ENCODE results near the gene NEDD9. TPM values are rescaled to one million over a fixed set of nuclear protein-coding genes. Genes with fewer than 3 reads are reported as not detected.
A peak's percentile ranks its signal among the peaks of the same experiment; 100 is the strongest.

Gene NEDD9
- total RNA-seq, 1 experiment from 2014 or later: 27.8 TPM

DNA sequence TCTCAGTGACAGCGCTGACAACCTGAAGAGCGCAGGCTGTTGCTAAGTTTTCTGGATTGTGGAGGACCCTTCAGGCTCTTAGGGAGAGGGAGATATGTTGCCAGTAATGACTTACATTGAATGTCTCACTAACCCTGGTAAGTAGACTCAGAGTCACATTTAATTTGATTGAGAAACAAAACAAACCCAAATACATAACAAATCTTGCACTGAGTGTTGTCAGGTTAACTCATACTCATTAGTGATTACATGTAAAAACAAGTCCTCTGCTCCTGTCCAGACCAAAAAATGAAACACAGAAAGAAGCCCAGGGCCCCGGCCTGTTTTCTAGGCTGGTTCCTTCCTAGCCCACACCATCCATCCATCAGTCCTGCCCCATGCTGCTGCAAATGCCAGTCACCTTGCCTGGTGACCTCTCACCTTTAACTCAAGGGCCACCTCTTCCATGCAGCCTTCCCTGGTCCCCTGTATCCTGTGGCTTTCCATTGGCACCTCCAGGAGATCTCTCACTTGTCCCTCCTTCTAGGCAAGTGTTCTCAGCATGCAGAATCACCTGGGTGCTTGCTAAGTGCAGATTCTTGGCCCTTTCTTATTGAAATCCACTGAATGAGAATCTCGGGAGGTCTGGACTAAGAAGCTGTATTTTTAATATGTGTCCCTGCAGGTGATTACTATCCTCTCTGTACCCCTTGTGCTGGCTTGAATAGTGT, 86.2 kb downstream of the NEDD9 start:
- H3K27me3 ChIP-seq (replicated peaks): no peaks in the 10 kb centered on the region
- H3K4me3 ChIP-seq: no peak overlapping the region
- H3K36me3 ChIP-seq: no peaks in the 10 kb centered on the region
- DNase-seq (ENCODE audit: low read depth in 1 of 2, low spot score in 2 of 2): no peak
- H3K4me1 ChIP-seq (replicated peaks): peaks cover 15% of the 10 kb centered on the region
- no peak overlapping the region for H3K27ac ChIP-seq
- H3K9me3 ChIP-seq (replicated peaks): no peaks in the 10 kb centered on the region

DNA sequence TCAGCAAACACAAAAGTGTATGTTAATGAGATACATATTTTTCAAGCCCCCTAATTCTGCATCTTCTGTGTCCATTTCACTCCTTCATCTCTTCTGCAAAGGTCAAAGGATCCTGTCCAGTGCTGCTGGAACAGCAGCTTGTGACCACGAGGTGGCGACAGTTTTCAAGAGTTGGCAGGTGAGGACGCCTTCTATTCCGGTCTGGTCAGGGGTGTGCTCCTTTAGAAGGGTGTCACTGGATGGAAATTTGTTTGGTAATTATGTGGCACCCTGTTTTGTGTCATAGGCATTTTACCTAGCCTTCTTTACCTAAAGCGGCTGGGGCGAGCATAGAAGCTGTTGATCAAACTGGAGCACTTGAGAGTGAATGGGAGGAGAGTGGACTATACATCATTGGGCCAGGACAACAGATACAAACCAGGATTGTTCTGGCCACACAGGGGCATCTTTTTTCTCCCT, 88.0 kb downstream of the NEDD9 start:
- Histone ChIP-seq H3K4me1 (replicated peaks) (peaks cover 25% of the 10 kb centered on the region), H3K36me3 (no peaks in the 10 kb centered on the region), H3K9me3 (replicated peaks) (no peaks in the 10 kb centered on the region), H3K27ac (peak overlapping the region; percentile 65), H3K27me3 (replicated peaks) (no peaks in the 10 kb centered on the region), H3K4me3 (no peak overlapping the region)
- DNase-seq (ENCODE audit: low read depth in 1 of 2, low spot score in 2 of 2): peak; percentile 80 to 81

DNA sequence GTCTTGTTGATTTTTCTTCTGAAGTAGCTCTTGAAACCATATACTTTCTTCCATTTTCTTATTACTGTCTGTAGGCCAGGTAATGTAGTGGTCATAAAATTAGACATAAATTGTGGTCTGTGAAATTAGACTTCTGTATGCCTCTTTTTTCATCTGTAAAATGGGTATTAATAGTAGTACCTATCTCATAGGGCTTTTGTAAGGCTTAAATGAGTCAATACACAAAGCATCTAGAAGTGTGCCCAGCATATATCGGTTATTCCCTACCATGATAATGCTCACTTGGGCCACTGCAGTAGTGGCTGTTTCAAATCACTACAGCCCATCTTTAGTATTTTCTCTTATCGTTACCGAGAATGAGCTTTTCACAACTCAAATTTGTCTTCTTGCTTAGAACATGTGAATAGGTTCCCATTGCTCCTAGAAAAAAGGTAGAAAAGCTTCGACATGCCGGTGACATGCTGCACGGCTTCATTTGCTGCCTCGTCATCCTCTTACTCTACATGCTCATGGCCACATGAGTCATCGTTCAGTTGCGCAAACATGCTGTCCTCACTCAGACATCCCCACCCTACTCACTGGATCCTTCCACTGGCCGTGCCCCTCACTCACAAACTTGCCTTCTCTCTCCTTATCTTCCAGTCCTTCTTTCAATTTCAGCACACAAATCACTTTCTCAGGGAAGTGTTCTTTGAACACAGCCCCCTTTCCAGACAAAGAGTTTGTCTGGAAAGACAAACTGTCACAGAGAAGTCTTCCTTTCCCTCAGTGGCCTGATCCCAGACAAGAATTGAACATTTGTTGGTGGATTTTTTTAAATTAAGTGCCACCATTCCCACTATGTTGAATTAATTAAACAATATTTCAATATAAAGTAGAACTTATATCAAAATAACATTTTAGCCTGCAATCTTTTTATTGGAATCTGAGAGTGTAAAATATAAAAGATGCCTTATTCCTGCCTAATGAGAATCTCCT, 88.8 kb downstream of the NEDD9 start:
- no peaks in the 10 kb centered on the region for H3K9me3 ChIP-seq (replicated peaks)
- DNase-seq (ENCODE audit: low read depth in 1 of 2, low spot score in 2 of 2): peak; percentile 79 to 90
- H3K27me3 ChIP-seq (replicated peaks): no peaks in the 10 kb centered on the region
- no peaks in the 10 kb centered on the region for H3K36me3 ChIP-seq
- H3K27ac ChIP-seq: peak overlapping the region; percentile 65
- H3K4me1 ChIP-seq (replicated peaks): peaks cover 31% of the 10 kb centered on the region
- no peak overlapping the region for H3K4me3 ChIP-seq

DNA sequence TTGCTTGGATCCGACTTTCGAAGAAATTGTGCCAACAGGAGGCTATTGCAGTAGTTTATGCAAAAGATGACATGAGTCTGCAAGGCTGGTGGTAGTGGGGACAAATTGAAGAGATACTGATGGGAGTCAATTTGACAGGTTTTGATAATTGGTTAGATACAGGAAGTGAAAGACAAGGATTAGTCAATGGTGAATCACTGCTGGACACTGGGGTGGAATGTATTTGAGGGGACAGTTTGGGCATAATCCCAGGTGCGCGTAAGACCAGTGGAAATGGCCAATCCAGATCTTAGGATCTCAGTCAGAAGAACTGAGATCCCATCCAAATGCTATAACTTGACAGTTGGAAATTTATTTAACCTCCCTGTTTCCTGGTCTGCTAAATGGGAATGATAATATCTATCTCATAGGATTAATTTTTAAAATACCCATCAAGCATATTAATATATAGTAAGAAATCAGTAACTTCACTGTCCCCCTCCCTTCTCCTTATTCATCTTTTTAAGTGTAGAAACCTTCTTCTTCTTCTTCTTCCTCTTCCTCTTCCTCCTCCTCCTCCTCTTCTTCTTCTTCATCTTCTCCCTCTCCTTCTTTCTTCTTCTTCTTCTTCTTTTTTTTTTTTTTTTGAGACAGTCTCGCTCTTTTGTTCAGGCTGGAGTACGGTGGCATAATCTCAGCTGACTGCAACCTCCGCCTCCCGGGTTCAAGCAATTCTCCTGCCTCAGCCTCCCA, 90.0 kb downstream of the NEDD9 start:
- no peak for DNase-seq (ENCODE audit: low read depth in 1 of 2, low spot score in 2 of 2)
- Histone ChIP-seq H3K36me3 (no peaks in the 10 kb centered on the region), H3K27ac (no peak overlapping the region)

DNA sequence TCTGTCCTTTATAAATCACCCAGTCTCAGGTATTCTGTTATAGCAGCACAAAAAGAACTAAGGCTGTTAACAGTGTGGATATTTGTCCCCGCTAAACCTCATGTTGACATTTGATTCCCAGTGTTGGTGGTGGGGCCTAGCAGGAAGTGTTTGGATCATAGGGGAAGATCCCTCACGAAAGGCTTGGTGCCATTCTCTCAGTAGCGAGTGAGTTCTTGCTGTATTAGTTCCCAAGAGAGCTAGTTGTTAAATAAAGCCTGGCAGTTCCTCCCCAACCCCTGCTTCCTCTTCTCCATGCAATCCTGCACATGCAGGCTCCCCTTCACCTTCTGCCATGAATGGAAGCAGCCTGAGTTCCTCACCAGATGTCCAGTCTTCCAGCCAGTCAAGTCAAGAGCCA, 91.2 kb downstream of the NEDD9 start:
- H3K4me3 ChIP-seq: no peak overlapping the region
- peaks cover 38% of the 10 kb centered on the region for H3K4me1 ChIP-seq (replicated peaks)
- DNase-seq (ENCODE audit: low read depth in 1 of 2, low spot score in 2 of 2): no peak
- no peaks in the 10 kb centered on the region for H3K27me3 ChIP-seq (replicated peaks)
- no peaks in the 10 kb centered on the region for H3K9me3 ChIP-seq (replicated peaks)
- no peaks in the 10 kb centered on the region for H3K36me3 ChIP-seq
- no peak overlapping the region for H3K27ac ChIP-seq

More for the DNA sequence above, 90.0 kb downstream of the NEDD9 start:
- no peaks in the 10 kb centered on the region for H3K27me3 ChIP-seq (replicated peaks)
- H3K9me3 ChIP-seq (replicated peaks): no peaks in the 10 kb centered on the region
- peaks cover 31% of the 10 kb centered on the region for H3K4me1 ChIP-seq (replicated peaks)
- H3K4me3 ChIP-seq: no peak overlapping the region

DNA sequence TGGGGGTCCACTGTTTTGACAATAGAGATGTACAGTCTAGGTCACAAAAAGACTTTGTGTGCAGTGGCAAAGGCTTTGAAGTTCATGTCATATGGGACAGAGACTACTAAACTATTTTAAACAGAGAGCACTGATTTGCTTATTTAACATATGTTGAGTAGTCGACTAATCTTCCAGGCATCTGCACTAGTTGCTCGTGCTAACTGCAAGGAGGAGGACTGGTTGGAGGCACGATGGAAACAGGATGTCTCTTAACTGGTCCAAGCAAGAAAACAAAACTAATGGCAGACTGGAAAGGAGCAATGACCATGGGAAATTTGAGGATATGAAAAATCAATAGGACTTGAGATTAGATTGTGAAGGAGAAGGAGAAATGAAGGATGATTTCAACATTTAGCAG, 92.4 kb downstream of the NEDD9 start:
- Histone ChIP-seq H3K36me3 (peaks cover 12% of the 10 kb centered on the region), H3K27me3 (replicated peaks) (no peaks in the 10 kb centered on the region), H3K4me3 (no peak overlapping the region), H3K9me3 (replicated peaks) (no peaks in the 10 kb centered on the region), H3K4me1 (replicated peaks) (peaks cover 38% of the 10 kb centered on the region), H3K27ac (no peak overlapping the region)
- no peak for DNase-seq (ENCODE audit: low read depth in 1 of 2, low spot score in 2 of 2)

DNA sequence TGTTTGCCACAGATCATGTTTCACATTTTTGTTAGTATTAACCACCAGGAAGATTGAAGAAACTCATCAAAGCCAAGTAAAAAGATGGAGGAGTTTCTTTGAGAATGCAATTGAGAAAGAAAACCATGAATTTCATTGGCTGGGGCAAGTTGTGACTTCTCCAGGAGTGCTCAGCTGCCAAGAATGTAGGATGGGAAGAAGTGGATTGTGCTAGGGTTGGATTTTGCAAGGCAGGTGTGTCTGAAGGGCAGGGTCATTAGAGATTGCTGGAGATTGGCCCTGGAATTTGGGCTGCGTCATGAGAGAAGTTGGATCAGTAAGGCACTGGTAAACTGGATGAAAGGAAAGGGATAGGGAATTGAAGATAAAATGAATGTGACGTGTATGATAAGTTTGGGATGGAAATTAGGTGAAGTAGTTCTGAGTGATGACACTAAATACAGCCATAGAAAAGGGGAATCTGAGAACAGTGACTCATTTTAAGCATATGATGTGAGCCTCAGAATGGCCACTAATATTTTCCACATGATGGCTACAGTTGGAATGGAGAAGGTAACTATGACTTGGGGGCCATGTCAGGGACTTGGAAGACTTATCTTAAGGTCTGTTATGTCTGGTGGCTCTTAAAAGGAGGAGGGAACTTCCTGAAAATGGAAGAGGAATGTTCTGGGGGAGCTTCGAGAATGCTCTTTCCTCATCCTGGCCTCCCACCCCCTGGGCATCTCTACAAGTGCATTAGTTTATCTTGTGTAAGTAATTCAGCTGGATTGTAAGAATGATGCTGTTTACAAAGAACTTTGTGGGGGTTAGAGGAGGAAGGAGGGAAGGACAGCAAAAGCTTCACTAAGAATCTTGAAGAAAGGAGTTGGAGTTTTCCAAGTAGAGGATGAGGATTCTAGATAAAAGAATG, 93.2 kb downstream of the NEDD9 start:
- Histone ChIP-seq H3K27ac (no peak overlapping the region), H3K4me1 (replicated peaks) (peaks cover 33% of the 10 kb centered on the region), H3K27me3 (replicated peaks) (no peaks in the 10 kb centered on the region), H3K4me3 (no peak overlapping the region), H3K9me3 (replicated peaks) (no peaks in the 10 kb centered on the region), H3K36me3 (peaks cover 17% of the 10 kb centered on the region)
- DNase-seq (ENCODE audit: low read depth in 1 of 2, low spot score in 2 of 2): peak in 1 of 2 experiments; percentile 21

DNA sequence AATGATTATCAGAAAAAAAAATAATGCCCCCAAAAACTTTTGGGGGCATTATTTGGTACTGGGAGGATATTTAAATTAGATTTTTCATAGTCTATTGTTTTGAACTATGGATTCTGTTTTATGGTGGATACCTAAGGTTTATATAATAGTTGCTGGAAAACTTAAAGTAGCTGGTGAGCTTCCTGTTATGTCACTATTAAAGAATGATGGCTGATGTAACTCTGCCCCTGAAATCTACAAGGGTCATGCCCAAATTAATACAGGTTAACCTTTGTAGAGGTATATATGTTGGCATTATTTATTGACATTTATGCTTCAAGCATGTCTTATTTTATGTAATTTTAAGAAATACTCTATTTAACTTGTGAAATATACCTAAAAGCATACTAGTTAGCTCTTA, 95.7 kb downstream of the NEDD9 start:
- Histone ChIP-seq H3K27ac (no peak overlapping the region), H3K27me3 (replicated peaks) (no peaks in the 10 kb centered on the region), H3K9me3 (replicated peaks) (no peaks in the 10 kb centered on the region), H3K4me1 (replicated peaks) (peaks cover 22% of the 10 kb centered on the region), H3K4me3 (no peak overlapping the region), H3K36me3 (peaks cover 17% of the 10 kb centered on the region)
- DNase-seq (ENCODE audit: low read depth in 1 of 2, low spot score in 2 of 2): no peak

Other genes with a start within 250 kb of the NEDD9 start
- gene ELOVL2, start 188.4 kb downstream of the NEDD9 start, total RNA-seq (2014; rRNA removed; shearing (Covaris generic)): 6.8 and 10.9 TPM in 2 replicates
- 22.1 and 35.9 TPM in 2 replicates for gene SMIM13, start 138.8 kb downstream of the NEDD9 start, total RNA-seq (2014; rRNA removed; shearing (Covaris generic))
- gene ERVFRD-1, start 120.9 kb downstream of the NEDD9 start, total RNA-seq (2014; rRNA removed; shearing (Covaris generic)): not detected in 2 replicates

Data from SJSA1 (cell line).